ENCODE data around the gene FERMT2. TPM values are rescaled to one million over a fixed set of nuclear protein-coding genes. Genes with fewer than 3 reads are reported as not detected.

Gene FERMT2
- polyA plus RNA-seq, 4 donors, result 0.89 to 18.9 (median 11.5) TPM

- peak in 1 of 2 donors; percentile 11 for DNase-seq
- Histone ChIP-seq H3K4me1 (ENCODE audit: control insufficient read depth in 3 of 3, insufficient read depth in 2 of 3, low read depth in 1 of 3, low read length in 2 of 3) (no peaks in the 10 kb centered on the region), H3K27ac (ENCODE audit: low read depth in 1 of 3, low read length in 2 of 3) (peak overlapping the region in 1 of 3 donors; percentile 14), H3K9me3 (ENCODE audit: control insufficient read depth in 2 of 2, insufficient read depth in 1 of 2, low read depth in 1 of 2, low read length in 1 of 2) (no peaks in the 10 kb centered on the region), H3K4me3 (ENCODE audit: low read depth in 1 of 3, low read length in 3 of 3) (no peak overlapping the region), H3K27me3 (ENCODE audit: control insufficient read depth in 3 of 3, insufficient read depth in 3 of 3, low read length in 3 of 3) (no peaks in the 10 kb centered on the region), H3K36me3 (ENCODE audit: control insufficient read depth in 3 of 3, insufficient read depth in 2 of 3, low read depth in 1 of 3, low read length in 3 of 3) (peaks cover 0 to 4% (median 0%) of the 10 kb centered on the region in 3 donors)
- no peak for FAIRE-seq
- WGBS, 3 donors, result 32 to 43% (median 40%) methylated on average over 4 of the region's 4 CpGs
These were observed 88.1 kb downstream of the FERMT2 start for GRCh38 chr14:52862632-52863333.

GRCh38 chr14:52861403-52861802 lies 89.4 kb downstream of the FERMT2 start:
- 87 to 89% (median 89%) methylated on average over 2 of the region's 2 CpGs for WGBS, 3 donors
- Histone ChIP-seq H3K9me3 (ENCODE audit: control insufficient read depth in 2 of 2, insufficient read depth in 1 of 2, low read depth in 1 of 2, low read length in 1 of 2) (no peaks in the 10 kb centered on the region), H3K27me3 (ENCODE audit: control insufficient read depth in 3 of 3, insufficient read depth in 3 of 3, low read length in 3 of 3) (no peaks in the 10 kb centered on the region), H3K27ac (ENCODE audit: low read depth in 1 of 3, low read length in 2 of 3) (no peak overlapping the region), H3K4me3 (ENCODE audit: low read depth in 1 of 3, low read length in 3 of 3) (no peak overlapping the region), H3K36me3 (ENCODE audit: control insufficient read depth in 3 of 3, insufficient read depth in 2 of 3, low read depth in 1 of 3, low read length in 3 of 3) (peaks cover 0 to 4% (median 0%) of the 10 kb centered on the region in 3 donors), H3K4me1 (ENCODE audit: control insufficient read depth in 3 of 3, insufficient read depth in 2 of 3, low read depth in 1 of 3, low read length in 2 of 3) (no peaks in the 10 kb centered on the region)
- FAIRE-seq (no peak), DNase-seq (no peak)

GRCh38 chr14:52860910-52861309 lies 89.9 kb downstream of the FERMT2 start:
- DNase-seq, result no peak
- Histone ChIP-seq H3K9me3 (ENCODE audit: control insufficient read depth in 2 of 2, insufficient read depth in 1 of 2, low read depth in 1 of 2, low read length in 1 of 2) (no peaks in the 10 kb centered on the region), H3K27ac (ENCODE audit: low read depth in 1 of 3, low read length in 2 of 3) (no peak overlapping the region), H3K36me3 (ENCODE audit: control insufficient read depth in 3 of 3, insufficient read depth in 2 of 3, low read depth in 1 of 3, low read length in 3 of 3) (peaks cover 0 to 4% (median 0%) of the 10 kb centered on the region in 3 donors), H3K27me3 (ENCODE audit: control insufficient read depth in 3 of 3, insufficient read depth in 3 of 3, low read length in 3 of 3) (no peaks in the 10 kb centered on the region), H3K4me3 (ENCODE audit: low read depth in 1 of 3, low read length in 3 of 3) (no peak overlapping the region), H3K4me1 (ENCODE audit: control insufficient read depth in 3 of 3, insufficient read depth in 2 of 3, low read depth in 1 of 3, low read length in 2 of 3) (no peaks in the 10 kb centered on the region)
- WGBS, 3 donors, result 79 to 94% (median 93%) methylated on average over 3 of the region's 3 CpGs
- no peak for FAIRE-seq

- H3K4me3 ChIP-seq (ENCODE audit: low read depth in 1 of 3, low read length in 3 of 3), result no peak overlapping the region
- no peaks in the 10 kb centered on the region for H3K27me3 ChIP-seq (ENCODE audit: control insufficient read depth in 3 of 3, insufficient read depth in 3 of 3, low read length in 3 of 3)
- FAIRE-seq, result no peak
- H3K27ac ChIP-seq (ENCODE audit: low read depth in 1 of 3, low read length in 2 of 3), result no peak overlapping the region
- H3K36me3 ChIP-seq (ENCODE audit: control insufficient read depth in 3 of 3, insufficient read depth in 2 of 3, low read depth in 1 of 3, low read length in 3 of 3), result peaks cover 0 to 4% (median 0%) of the 10 kb centered on the region in 3 donors
- H3K4me1 ChIP-seq (ENCODE audit: control insufficient read depth in 3 of 3, insufficient read depth in 2 of 3, low read depth in 1 of 3, low read length in 2 of 3), result no peaks in the 10 kb centered on the region
- 85 to 90% (median 87%) methylated on average over 3 of the region's 3 CpGs for WGBS, 3 donors
- no peaks in the 10 kb centered on the region for H3K9me3 ChIP-seq (ENCODE audit: control insufficient read depth in 2 of 2, insufficient read depth in 1 of 2, low read depth in 1 of 2, low read length in 1 of 2)
- DNase-seq, result no peak
These were observed 90.6 kb downstream of the FERMT2 start for GRCh38 chr14:52860209-52860608.

- no peaks in the 10 kb centered on the region for H3K27me3 ChIP-seq (ENCODE audit: control insufficient read depth in 3 of 3, insufficient read depth in 3 of 3, low read length in 3 of 3)
- no peak for DNase-seq
These were observed 94.7 kb downstream of the FERMT2 start for GRCh38 chr14:52856139-52856538.

GRCh38 chr14:52853522-52853854 lies 97.4 kb downstream of the FERMT2 start:
- Histone ChIP-seq H3K9me3 (ENCODE audit: control insufficient read depth in 2 of 2, insufficient read depth in 1 of 2, low read depth in 1 of 2, low read length in 1 of 2) (no peaks in the 10 kb centered on the region), H3K36me3 (ENCODE audit: control insufficient read depth in 3 of 3, insufficient read depth in 2 of 3, low read depth in 1 of 3, low read length in 3 of 3) (no peaks in the 10 kb centered on the region), H3K27me3 (ENCODE audit: control insufficient read depth in 3 of 3, insufficient read depth in 3 of 3, low read length in 3 of 3) (no peaks in the 10 kb centered on the region), H3K4me1 (ENCODE audit: control insufficient read depth in 3 of 3, insufficient read depth in 2 of 3, low read depth in 1 of 3, low read length in 2 of 3) (peaks cover 0 to 5% (median 0%) of the 10 kb centered on the region in 3 donors), H3K27ac (ENCODE audit: low read depth in 1 of 3, low read length in 2 of 3) (no peak overlapping the region), H3K4me3 (ENCODE audit: low read depth in 1 of 3, low read length in 3 of 3) (no peak overlapping the region)
- WGBS, 3 donors, result 75 to 84% (median 80%) methylated on average over 3 of the region's 3 CpGs
- FAIRE-seq (no peak), DNase-seq (no peak)

More at GRCh38 chr14:52856139-52856538, 94.7 kb downstream of the FERMT2 start:
- FAIRE-seq, result no peak
- Histone ChIP-seq H3K27ac (ENCODE audit: low read depth in 1 of 3, low read length in 2 of 3) (no peak overlapping the region), H3K4me3 (ENCODE audit: low read depth in 1 of 3, low read length in 3 of 3) (no peak overlapping the region), H3K9me3 (ENCODE audit: control insufficient read depth in 2 of 2, insufficient read depth in 1 of 2, low read depth in 1 of 2, low read length in 1 of 2) (no peaks in the 10 kb centered on the region), H3K36me3 (ENCODE audit: control insufficient read depth in 3 of 3, insufficient read depth in 2 of 3, low read depth in 1 of 3, low read length in 3 of 3) (no peaks in the 10 kb centered on the region), H3K4me1 (ENCODE audit: control insufficient read depth in 3 of 3, insufficient read depth in 2 of 3, low read depth in 1 of 3, low read length in 2 of 3) (peaks cover 0 to 5% (median 0%) of the 10 kb centered on the region in 3 donors)
- 89 to 91% (median 90%) methylated on average over 4 of the region's 4 CpGs for WGBS, 3 donors

GRCh38 chr14:52852810-52853521 lies 97.9 kb downstream of the FERMT2 start:
- Histone ChIP-seq H3K27me3 (ENCODE audit: control insufficient read depth in 3 of 3, insufficient read depth in 3 of 3, low read length in 3 of 3) (no peaks in the 10 kb centered on the region), H3K36me3 (ENCODE audit: control insufficient read depth in 3 of 3, insufficient read depth in 2 of 3, low read depth in 1 of 3, low read length in 3 of 3) (no peaks in the 10 kb centered on the region), H3K27ac (ENCODE audit: low read depth in 1 of 3, low read length in 2 of 3) (no peak overlapping the region), H3K9me3 (ENCODE audit: control insufficient read depth in 2 of 2, insufficient read depth in 1 of 2, low read depth in 1 of 2, low read length in 1 of 2) (no peaks in the 10 kb centered on the region), H3K4me1 (ENCODE audit: control insufficient read depth in 3 of 3, insufficient read depth in 2 of 3, low read depth in 1 of 3, low read length in 2 of 3) (peaks cover 0 to 5% (median 0%) of the 10 kb centered on the region in 3 donors), H3K4me3 (ENCODE audit: low read depth in 1 of 3, low read length in 3 of 3) (no peak overlapping the region)
- FAIRE-seq (no peak), DNase-seq (no peak)
- 22 to 45% (median 37%) methylated on average over 2 of the region's 2 CpGs for WGBS, 3 donors

GRCh38 chr14:52850451-52850909 lies 100.4 kb downstream of the FERMT2 start:
- WGBS, 3 donors, result 76 to 82% (median 77%) methylated on average over 7 of the region's 7 CpGs
- no peaks in the 10 kb centered on the region for H3K36me3 ChIP-seq (ENCODE audit: control insufficient read depth in 3 of 3, insufficient read depth in 2 of 3, low read depth in 1 of 3, low read length in 3 of 3)
- FAIRE-seq (no peak), DNase-seq (no peak)
- H3K4me3 ChIP-seq (ENCODE audit: low read depth in 1 of 3, low read length in 3 of 3), result no peak overlapping the region
- H3K27me3 ChIP-seq (ENCODE audit: control insufficient read depth in 3 of 3, insufficient read depth in 3 of 3, low read length in 3 of 3), result no peaks in the 10 kb centered on the region
- H3K27ac ChIP-seq (ENCODE audit: low read depth in 1 of 3, low read length in 2 of 3), result no peak overlapping the region
- H3K4me1 ChIP-seq (ENCODE audit: control insufficient read depth in 3 of 3, insufficient read depth in 2 of 3, low read depth in 1 of 3, low read length in 2 of 3), result peaks cover 0 to 5% (median 0%) of the 10 kb centered on the region in 3 donors
- H3K9me3 ChIP-seq (ENCODE audit: control insufficient read depth in 2 of 2, insufficient read depth in 1 of 2, low read depth in 1 of 2, low read length in 1 of 2), result no peaks in the 10 kb centered on the region
